Caco-2 (cell line): ENCODE data around the gene FBXO31. TPM values are rescaled to one million over a fixed set of nuclear protein-coding genes. Genes with fewer than 3 reads are reported as not detected.

ENCODE experiments used
- BruUV-seq: library from RNA; stranded (reverse); fragments of 400-500 nt; replicated peaks from 2 replicates; lab custom pipeline; 2021; lab: Mats Ljungman, UMichigan
- CTCF ChIA-PET: fragments of 300-600 bp; sonication (Branson Sonifier 250); formaldehyde crosslinking; loops from one replicate; lab custom pipeline; 2022; ENCODE audit warnings: antibody characterized with exemption; lab: Charles Lee
- POLR2A ChIA-PET: fragments of 300-600 bp; sonication (Branson Sonifier 250); formaldehyde crosslinking; loops from one replicate; lab custom pipeline; 2022; ENCODE audit warnings: antibody characterized with exemption; lab: Charles Lee
- DNase-seq, 2 experiments: peaks; one replicate each; pipeline versions ENCODE4 v3.0.0 to v3.0.0-alpha.2; 2020 to 2022
- H3K27me3 ChIP-seq: replicated peaks from 2 replicates; pipeline ENCODE4 v1.6.0; 2011; ENCODE audit warnings: low read length; ENCODE audit not compliant: control insufficient read depth, insufficient read depth
- H3K36me3 ChIP-seq: 2 replicates; pipeline ENCODE4 v1.5.1; 2011; ENCODE audit warnings: low read length; ENCODE audit not compliant: control insufficient read depth, insufficient read depth
- H3K4me1 ChIP-seq: fragments of 250-450 bp; sonication (Bioruptor Pico); 2 replicates; pipeline ENCODE4 v1.5.1; 2020; ENCODE audit warnings: mild to moderate bottlenecking
- H3K4me3 ChIP-seq: 2 replicates; pipeline ENCODE4 v1.5.1; 2011; ENCODE audit warnings: low read depth, mild to moderate bottlenecking, control low read depth, low read length
- H3K9me3 ChIP-seq: fragments of 250-450 bp; sonication (Bioruptor Pico); 2 replicates; pipeline ENCODE4 v1.5.1; 2020; ENCODE audit warnings: mild to moderate bottlenecking, moderate library complexity
- H3K27ac Mint-ChIP-seq: one replicate; pipeline ENCODE4 v1.8.0; 2022; ENCODE audit warnings: mixed read lengths; ENCODE audit not compliant: unreplicated experiment
- H3K27me3 Mint-ChIP-seq: one replicate; pipeline ENCODE4 v1.8.0; 2022; ENCODE audit warnings: mixed read lengths; ENCODE audit not compliant: insufficient read depth, unreplicated experiment
- H3K36me3 Mint-ChIP-seq: one replicate; pipeline ENCODE4 v1.8.0; 2022; ENCODE audit warnings: mild to moderate bottlenecking, mixed read lengths; ENCODE audit not compliant: insufficient read depth, unreplicated experiment
- H3K4me1 Mint-ChIP-seq: one replicate; pipeline ENCODE4 v1.8.0; 2022; ENCODE audit warnings: low read depth, mixed read lengths; ENCODE audit not compliant: unreplicated experiment
- H3K4me3 Mint-ChIP-seq: one replicate; pipeline ENCODE4 v1.8.0; 2022; ENCODE audit warnings: mild to moderate bottlenecking, moderate library complexity, mixed read lengths; ENCODE audit not compliant: unreplicated experiment
- H3K9me3 Mint-ChIP-seq: one replicate; pipeline ENCODE4 v1.8.0; 2022; ENCODE audit warnings: mixed read lengths; ENCODE audit not compliant: unreplicated experiment
- intact Hi-C: fragments of 100-400 bp; cut with micrococcal nuclease; formaldehyde crosslinking; loops from one replicate; pipeline ENCODE4 v1.10.0; 2022; ENCODE audit not compliant: unreplicated experiment
- total RNA-seq: library from RNA; stranded (reverse); gene quantifications from 2 replicates; pipeline ENCODE4 v1.2.3, GENCODE V29; 2022
- TF ChIP-seq, protein P1 (sequence below), 2 experiments: fragments of 200-600 bp in 1 of 2; IDR thresholded peaks; 1 replicate in 1 of 2; 2 replicates in 1 of 2; pipeline versions ENCODE4 v1.5.1 to v1.8.0; 2011 to 2022; ENCODE audit warnings: antibody characterized with exemption in 1 of 2, control low read depth in 1 of 2, inconsistent platforms in 1 of 2, low read depth in 1 of 2, low read length in 1 of 2, mild to moderate bottlenecking in 1 of 2, moderate library complexity in 1 of 2; ENCODE audit not compliant: insufficient read depth in 1 of 2, severe bottlenecking in 1 of 2, unreplicated experiment in 1 of 2

The FBXO31 gene
- total RNA-seq, 1 experiment from 2014 or later, result 55.6 TPM

DNA sequence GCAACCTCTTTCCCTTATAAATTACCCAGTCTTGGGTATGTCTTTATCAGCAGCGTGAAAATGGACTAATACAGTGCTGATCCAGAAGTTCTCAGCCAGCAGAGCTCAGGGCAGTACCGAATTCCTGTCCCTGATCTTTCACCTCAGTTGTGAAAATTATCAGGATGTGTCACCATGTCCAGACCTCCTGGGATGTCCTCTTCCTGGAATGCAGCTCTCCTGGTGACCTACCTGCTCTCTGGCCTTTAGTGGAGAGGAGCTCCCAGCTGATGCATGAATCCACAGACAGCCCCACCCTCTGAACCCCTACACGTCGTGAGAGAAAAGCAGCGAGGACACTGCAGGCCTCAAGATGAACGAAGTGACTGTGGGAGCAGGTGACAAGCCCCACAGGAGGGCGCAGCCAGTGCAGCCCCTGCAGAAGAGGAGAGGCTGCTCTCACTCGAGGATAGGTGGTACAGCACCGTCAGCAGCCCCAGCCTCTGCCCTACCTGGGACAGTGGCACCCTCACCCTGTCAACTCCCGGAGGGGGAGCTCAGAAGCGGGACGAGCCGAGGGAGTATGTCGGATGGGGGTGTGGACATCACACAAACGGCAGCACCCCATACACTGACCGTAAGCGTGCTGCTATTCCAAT, 44.4 kb downstream of the FBXO31 start:
- no TSS peak for BruUV-seq
- no peaks in the 10 kb centered on the region for H3K27me3 ChIP-seq
- H3K4me1 ChIP-seq, result no peaks in the 10 kb centered on the region
- peaks cover 80% of the 10 kb centered on the region for H3K36me3 Mint-ChIP-seq
- peak overlapping the region; percentile 68 for H3K27ac Mint-ChIP-seq
- H3K4me3 ChIP-seq, result no peak overlapping the region
- ChIA-PET CTCF (no interaction called here), POLR2A (no interaction called here)
- peaks cover 9% of the 10 kb centered on the region for H3K36me3 ChIP-seq
- DNase-seq, result no peak
- H3K4me1 Mint-ChIP-seq, result no peaks in the 10 kb centered on the region
- no peaks in the 10 kb centered on the region for H3K27me3 Mint-ChIP-seq
- H3K9me3 Mint-ChIP-seq, result no peaks in the 10 kb centered on the region
- TF ChIP-seq, protein P1, sequence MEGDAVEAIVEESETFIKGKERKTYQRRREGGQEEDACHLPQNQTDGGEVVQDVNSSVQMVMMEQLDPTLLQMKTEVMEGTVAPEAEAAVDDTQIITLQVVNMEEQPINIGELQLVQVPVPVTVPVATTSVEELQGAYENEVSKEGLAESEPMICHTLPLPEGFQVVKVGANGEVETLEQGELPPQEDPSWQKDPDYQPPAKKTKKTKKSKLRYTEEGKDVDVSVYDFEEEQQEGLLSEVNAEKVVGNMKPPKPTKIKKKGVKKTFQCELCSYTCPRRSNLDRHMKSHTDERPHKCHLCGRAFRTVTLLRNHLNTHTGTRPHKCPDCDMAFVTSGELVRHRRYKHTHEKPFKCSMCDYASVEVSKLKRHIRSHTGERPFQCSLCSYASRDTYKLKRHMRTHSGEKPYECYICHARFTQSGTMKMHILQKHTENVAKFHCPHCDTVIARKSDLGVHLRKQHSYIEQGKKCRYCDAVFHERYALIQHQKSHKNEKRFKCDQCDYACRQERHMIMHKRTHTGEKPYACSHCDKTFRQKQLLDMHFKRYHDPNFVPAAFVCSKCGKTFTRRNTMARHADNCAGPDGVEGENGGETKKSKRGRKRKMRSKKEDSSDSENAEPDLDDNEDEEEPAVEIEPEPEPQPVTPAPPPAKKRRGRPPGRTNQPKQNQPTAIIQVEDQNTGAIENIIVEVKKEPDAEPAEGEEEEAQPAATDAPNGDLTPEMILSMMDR (IDR thresholded peaks at IDR 0.05; ENCODE audit: insufficient read depth in 1 of 2, low read depth in 1 of 2, low read length in 1 of 2, severe bottlenecking in 1 of 2, unreplicated experiment in 1 of 2), result no peak
- no peaks in the 10 kb centered on the region for H3K9me3 ChIP-seq
- intact Hi-C loops, result no loop called here
- no peak overlapping the region for H3K4me3 Mint-ChIP-seq

DNA sequence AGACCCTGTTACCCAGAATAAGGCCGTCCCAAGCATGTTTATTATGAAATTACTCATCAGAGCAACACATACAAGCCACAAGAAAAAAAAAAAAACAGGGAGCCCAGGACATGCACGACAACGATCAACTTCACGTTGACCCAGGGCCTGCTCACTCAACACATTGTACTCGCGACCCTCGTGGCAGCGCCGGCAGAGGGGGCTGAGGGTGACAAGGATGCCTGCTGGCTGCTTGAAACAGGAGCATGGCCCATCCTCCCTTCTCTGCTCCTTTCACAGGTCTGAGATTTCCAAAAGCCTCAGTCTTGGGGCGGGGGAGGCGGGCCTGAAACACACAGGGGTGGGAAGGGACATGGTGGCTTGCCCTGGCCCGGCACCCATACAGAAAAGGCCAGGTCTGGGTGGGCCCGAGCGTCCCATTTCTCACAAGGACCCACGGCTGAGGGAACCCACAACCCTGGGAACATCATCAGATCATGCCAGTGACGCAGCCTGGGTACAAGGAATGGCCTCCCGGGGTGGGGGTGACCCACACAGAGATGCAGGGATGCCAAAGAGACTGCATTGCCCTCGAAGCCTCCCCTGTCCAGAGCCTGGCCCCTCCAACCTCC, 45.3 kb downstream of the FBXO31 start:
- peaks cover 9% of the 10 kb centered on the region for H3K36me3 ChIP-seq
- no peak for DNase-seq
- H3K27me3 ChIP-seq, result no peaks in the 10 kb centered on the region
- Mint-ChIP-seq H3K27ac (peak overlapping the region; percentile 68), H3K4me1 (no peaks in the 10 kb centered on the region), H3K27me3 (no peaks in the 10 kb centered on the region), H3K4me3 (no peak overlapping the region), H3K9me3 (no peaks in the 10 kb centered on the region), H3K36me3 (peaks cover 71% of the 10 kb centered on the region)
- H3K4me3 ChIP-seq, result no peak overlapping the region
- CTCF ChIA-PET, result no interaction called here
- no peaks in the 10 kb centered on the region for H3K4me1 ChIP-seq
- TF ChIP-seq, protein P1 (IDR thresholded peaks at IDR 0.05; ENCODE audit: insufficient read depth in 1 of 2, low read depth in 1 of 2, low read length in 1 of 2, severe bottlenecking in 1 of 2, unreplicated experiment in 1 of 2), result no peak
- H3K9me3 ChIP-seq, result no peaks in the 10 kb centered on the region
- POLR2A ChIA-PET, result no interaction called here
- intact Hi-C loops, result no loop called here
- no TSS peak for BruUV-seq

DNA sequence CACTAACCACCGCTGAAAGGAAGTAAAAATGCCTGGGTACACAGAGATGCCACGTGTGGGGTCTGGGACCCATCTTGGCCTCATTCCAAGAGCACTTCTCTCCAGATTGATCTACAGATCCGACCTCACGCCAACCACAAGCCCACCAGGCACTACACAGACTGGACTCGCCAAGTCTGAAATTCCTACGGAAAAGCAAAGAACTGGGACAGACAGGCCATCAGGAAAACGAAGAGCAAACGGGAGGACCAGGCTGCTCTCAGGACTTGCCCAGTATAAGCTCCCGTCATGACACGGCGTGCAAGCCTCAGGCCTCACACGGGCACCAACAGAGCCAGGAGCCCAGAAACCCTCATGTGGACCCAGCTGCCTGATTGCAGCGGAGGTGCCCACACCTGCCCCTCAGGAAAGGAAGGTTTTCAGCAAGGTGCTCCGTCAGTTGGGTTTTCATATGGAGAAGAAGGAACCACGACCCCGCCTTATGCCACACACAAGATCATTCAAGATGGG, 46.3 kb downstream of the FBXO31 start:
- no peaks in the 10 kb centered on the region for H3K4me1 ChIP-seq
- no TSS peak for BruUV-seq
- ChIA-PET CTCF (no interaction called here), POLR2A (no interaction called here)
- intact Hi-C loops, result no loop called here
- Mint-ChIP-seq H3K4me3 (no peak overlapping the region), H3K27me3 (no peaks in the 10 kb centered on the region), H3K36me3 (peaks cover 65% of the 10 kb centered on the region), H3K27ac (no peak overlapping the region), H3K9me3 (no peaks in the 10 kb centered on the region), H3K4me1 (no peaks in the 10 kb centered on the region)
- TF ChIP-seq, protein P1 (IDR thresholded peaks at IDR 0.05; ENCODE audit: insufficient read depth in 1 of 2, low read depth in 1 of 2, low read length in 1 of 2, severe bottlenecking in 1 of 2, unreplicated experiment in 1 of 2), result no peak
- H3K9me3 ChIP-seq, result no peaks in the 10 kb centered on the region
- H3K4me3 ChIP-seq, result no peak overlapping the region
- H3K27me3 ChIP-seq, result no peaks in the 10 kb centered on the region
- no peak for DNase-seq
- H3K36me3 ChIP-seq, result peaks cover 6% of the 10 kb centered on the region; the same call in 1 of the 2 replicates
